ENCODE results near the gene MRPL11.

Gene MRPL11

DNA sequence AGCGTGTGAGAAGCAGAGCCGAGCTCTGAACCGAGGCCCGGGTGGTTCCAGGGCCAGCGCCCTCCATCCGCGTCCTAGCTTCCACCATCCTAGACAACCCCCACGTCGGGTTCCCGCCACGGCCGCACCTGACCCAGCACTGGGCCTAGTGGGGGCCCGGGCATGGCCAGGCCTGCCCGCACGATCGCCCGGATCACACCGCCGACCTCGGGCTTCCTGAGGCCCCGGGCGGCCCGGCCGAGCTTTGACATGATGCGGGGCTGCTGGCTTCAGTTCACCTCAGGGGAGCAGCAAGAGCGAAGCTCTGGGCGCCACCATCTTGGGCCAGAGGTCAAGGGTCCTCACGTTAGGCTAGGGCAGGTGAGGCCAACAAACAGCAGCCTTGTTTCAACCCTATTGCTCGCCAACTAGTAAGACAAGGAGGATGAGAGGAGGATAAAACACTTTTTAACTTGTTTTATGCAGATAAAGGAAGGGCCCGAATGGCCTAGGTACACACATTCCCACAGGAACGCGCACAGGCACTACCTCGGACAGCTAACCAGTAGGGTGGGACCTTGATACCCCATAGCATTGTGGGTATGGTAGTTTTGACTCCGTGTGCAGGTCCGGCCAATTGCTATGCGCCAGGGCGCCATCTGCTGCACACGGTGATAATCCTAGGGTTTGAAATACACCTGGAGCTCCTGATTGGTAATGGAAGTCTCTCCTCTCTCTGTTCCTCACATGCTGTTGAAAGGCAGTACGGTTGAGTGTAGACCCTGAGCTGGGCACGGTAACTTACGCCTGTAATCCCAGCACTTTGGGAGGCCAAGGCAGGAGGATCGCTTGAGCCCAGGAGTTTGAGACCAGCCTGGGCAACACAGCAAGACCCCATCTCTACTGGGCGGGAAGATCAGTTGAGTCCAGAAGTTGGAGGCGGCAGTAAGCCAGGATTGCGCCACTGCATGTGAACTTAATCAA lies at the start of gene MRPL11:
Gene MRPL11, minus strand, starts transcription at position 345 of the 963 bp plus-strand sequence. Its CDS starts 94 bp downstream, at position 251.
- TF ChIP-seq, protein P1, sequence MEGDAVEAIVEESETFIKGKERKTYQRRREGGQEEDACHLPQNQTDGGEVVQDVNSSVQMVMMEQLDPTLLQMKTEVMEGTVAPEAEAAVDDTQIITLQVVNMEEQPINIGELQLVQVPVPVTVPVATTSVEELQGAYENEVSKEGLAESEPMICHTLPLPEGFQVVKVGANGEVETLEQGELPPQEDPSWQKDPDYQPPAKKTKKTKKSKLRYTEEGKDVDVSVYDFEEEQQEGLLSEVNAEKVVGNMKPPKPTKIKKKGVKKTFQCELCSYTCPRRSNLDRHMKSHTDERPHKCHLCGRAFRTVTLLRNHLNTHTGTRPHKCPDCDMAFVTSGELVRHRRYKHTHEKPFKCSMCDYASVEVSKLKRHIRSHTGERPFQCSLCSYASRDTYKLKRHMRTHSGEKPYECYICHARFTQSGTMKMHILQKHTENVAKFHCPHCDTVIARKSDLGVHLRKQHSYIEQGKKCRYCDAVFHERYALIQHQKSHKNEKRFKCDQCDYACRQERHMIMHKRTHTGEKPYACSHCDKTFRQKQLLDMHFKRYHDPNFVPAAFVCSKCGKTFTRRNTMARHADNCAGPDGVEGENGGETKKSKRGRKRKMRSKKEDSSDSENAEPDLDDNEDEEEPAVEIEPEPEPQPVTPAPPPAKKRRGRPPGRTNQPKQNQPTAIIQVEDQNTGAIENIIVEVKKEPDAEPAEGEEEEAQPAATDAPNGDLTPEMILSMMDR (IDR thresholded peaks at IDR 0.05; ENCODE audit: control extremely low read depth, extremely low read depth, low read depth, missing control alignments), result peak; percentile 74
- ChIA-PET POLR2A (interaction anchor here (0.5 to 1.0 kb wide), 2 partner anchors 215 to 1649 kb away, joined by 3 to 6 read pairs; no protein-coding TSS in a partner anchor), CTCF (interaction anchor here (0.7 to 3.7 kb wide), 40 partner anchors 8 to 523 kb away, joined by 3 to 28 read pairs (median 5); partner anchors contain the start of genes CCS, DPP3, NPAS4 and PELI3)
- peak; percentile 96 for DNase-seq (ENCODE audit: extremely low spot score)

DNA sequence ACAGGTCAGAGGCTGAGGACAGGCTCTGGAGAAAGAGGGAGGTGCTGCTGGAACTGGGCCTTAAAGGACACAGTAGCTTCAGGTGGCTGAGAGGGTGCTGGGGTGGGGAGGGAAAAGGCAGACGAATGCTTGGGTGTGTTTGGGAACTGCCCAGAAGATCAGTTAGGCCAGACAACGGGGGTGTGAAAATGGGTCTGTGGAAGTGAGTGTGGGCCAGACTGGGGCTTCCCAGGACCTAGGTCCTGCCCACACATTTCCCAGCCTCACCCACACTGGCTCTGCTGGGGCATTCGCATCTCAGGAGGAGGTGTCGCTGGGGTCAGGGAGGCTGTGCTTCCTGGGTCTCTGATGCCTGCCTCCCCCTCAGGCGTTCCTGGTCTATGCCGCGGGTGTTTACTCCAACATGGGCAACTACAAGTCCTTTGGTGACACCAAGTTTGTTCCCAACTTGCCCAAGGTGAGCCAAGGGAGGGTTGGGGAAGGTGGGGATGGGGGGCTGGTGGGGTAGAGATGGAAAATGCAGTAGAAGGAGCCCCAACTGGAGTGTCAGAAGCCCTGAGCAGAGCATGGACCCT lies 46.2 kb upstream of the MRPL11 start:
- TF ChIP-seq, protein P1 (IDR thresholded peaks at IDR 0.05; ENCODE audit: control extremely low read depth, extremely low read depth, low read depth, missing control alignments), result no peak
- POLR2A ChIA-PET, result no interaction called here
- CTCF ChIA-PET, result interaction anchor here (0.9 to 2.7 kb wide), 7 partner anchors 18 to 194 kb away, joined by 3 to 9 read pairs (median 3); partner anchors contain the start of genes MRPL11, PELI3 and RBM4B
- no peak for DNase-seq (ENCODE audit: extremely low spot score)

DNA sequence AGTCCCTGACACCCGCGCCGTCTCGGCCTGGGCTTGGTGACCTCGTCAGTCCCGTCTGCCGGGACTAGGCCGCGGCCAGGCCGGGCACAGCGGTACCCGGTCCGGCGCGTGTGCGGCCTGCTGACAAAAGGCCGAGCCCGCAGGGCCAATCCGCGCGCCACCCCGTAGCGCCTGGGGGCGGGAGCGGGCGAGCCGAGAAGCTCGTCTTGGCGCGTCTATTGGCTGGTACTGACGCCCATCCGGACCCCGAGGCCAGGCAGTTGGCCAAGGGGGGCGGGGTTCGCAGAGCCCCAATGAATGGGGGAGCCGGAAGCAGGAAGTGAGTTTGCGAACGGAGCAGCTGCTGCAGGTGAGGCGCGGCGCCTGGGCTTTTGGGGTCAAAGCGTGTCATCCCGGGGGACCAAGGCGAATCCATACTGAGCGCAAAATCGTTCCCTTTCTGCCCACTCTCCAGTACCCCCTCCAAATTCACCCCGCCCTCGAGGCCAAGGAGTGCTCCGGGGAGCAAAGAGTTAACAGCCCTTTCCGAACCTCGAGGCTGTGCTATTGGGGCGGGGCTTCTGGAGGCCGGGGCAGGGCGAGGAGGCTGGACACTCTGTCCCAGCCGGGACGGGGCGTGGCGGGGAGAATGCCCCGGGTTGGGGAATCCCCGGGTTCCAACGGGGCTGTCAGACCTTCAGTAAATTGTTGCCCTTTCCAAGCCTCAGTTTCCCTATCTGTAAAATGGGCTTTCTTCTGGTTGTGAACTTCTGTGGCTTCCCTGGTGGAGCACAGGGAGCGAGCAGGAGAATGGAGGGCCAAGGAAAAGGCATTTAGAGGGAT lies 41.7 kb upstream of the MRPL11 start, which contains the start of gene DPP3:
Gene DPP3, plus strand, starts transcription at position 318 of the 822 bp plus-strand sequence. CDS start 1,767 bp downstream, outside the sequence.
- CTCF ChIA-PET, result interaction anchor here (0.6 to 3.4 kb wide), 19 partner anchors 8 to 1092 kb away, joined by 3 to 83 read pairs (median 4); partner anchors contain the start of genes ACTN3, BBS1, CCDC87 and CCS
- POLR2A ChIA-PET, result interaction anchor here (0.9 to 1.4 kb wide), 4 partner anchors 10 to 198 kb away, joined by 3 to 14 read pairs (median 4); partner anchors contain the start of gene PELI3
- peak; percentile 100 for DNase-seq (ENCODE audit: extremely low spot score)
- TF ChIP-seq, protein P1 (IDR thresholded peaks at IDR 0.05; ENCODE audit: control extremely low read depth, extremely low read depth, low read depth, missing control alignments), result no peak

DNA sequence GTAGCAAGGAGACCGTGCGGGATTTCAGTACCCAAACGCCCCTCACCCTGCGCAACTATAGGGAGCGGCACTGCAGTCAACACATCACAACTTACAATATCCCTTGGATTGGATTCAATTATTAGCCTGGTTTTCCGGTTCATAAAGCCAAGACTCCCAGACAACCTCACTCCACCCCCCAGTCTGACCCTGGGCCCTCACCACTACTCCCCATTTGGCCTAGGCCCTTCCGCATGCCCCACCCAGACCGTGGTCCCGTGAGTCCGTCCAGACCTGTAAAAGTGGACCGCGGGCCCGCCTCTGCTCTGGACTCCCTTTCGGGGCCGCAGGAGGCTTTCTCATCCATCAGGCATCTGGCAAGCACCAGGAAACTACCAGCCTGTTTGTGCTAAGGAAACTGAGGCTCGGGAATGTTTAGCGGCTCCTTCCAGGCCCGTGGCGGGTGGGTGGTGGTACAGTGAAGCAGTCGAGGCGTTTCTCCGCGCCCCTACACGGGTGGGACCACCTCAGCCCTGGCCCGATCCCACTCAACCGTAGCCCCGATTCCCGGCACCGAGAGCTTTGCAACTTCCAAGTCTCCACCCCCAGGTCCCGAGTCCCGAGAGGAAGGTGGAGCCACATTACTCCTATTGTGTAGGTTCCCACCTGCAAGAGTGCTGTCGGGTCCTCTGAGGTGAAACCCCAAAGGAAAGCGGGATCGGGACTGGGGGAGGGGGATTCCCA lies 40.9 kb upstream of the MRPL11 start:
- POLR2A ChIA-PET, result interaction anchor here (0.9 to 1.4 kb wide), 4 partner anchors 10 to 199 kb away, joined by 3 to 14 read pairs (median 4); partner anchors contain the start of gene PELI3
- CTCF ChIA-PET, result interaction anchor here (0.7 to 3.4 kb wide), 33 partner anchors 9 to 355 kb away, joined by 3 to 83 read pairs (median 4); partner anchors contain the start of genes ACTN3, BBS1, CCDC87 and CCS
- TF ChIP-seq, protein P1 (IDR thresholded peaks at IDR 0.05; ENCODE audit: control extremely low read depth, extremely low read depth, low read depth, missing control alignments), result no peak
- no peak for DNase-seq (ENCODE audit: extremely low spot score)

DNA sequence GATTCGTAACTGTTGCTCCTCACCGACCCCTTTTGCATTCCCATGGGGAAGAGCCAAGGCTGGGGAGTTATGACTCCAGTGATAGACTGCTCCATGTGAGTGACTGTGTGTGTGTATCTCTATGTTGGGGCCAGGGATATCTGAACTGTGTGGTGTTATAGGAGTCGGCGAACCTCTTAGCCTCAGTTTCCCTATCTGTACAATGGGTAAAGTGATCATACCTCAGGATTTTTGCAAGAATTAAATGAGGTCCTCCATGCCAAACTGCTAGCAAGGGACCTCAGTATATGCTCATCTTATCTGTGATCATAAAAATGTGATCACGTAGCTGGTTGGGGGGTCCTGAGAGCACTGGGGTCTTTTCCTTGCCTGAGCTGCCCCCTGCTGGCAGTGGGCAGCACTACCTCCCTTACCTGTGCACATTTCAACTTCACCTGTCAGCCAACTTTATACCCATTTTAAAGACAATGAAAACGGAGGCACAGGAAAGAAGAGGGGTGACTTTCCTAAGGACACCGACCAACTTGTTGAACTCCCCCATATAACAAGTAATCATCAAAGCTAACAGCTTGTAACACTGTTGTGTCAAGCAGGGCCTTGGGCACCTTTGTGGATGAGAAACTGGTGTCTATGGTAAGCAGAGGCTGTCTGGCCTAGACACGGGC lies 40.2 kb upstream of the MRPL11 start:
- ChIA-PET POLR2A (no interaction called here), CTCF (interaction anchor here (1.0 to 3.4 kb wide), 18 partner anchors 11 to 200 kb away, joined by 3 to 83 read pairs (median 6); partner anchors contain the start of genes MRPL11, NPAS4, PELI3 and YIF1A)
- DNase-seq (ENCODE audit: extremely low spot score), result peak; percentile 61
- TF ChIP-seq, protein P1 (IDR thresholded peaks at IDR 0.05; ENCODE audit: control extremely low read depth, extremely low read depth, low read depth, missing control alignments), result peak; percentile 87

Measured in GM10248 (cell line).